Measurements from ENCODE around the gene RSPRY1.
"Not testable (repeated sequence)": the region's sequence is repeated elsewhere in the genome, so short reads cannot be mapped to it uniquely, and the experiment has no call there.

The RSPRY1 gene

GRCh38 chr16:57275946-57276345 is 89.8 kb downstream of the RSPRY1 start:
- DNase-seq, result not testable (repeated sequence)

- DNase-seq, result no peak
Measured at GRCh38 chr16:57276596-57276995, 90.5 kb downstream of the RSPRY1 start.

- peak; percentile 60 for DNase-seq
Measured at GRCh38 chr16:57277586-57277985, 91.5 kb downstream of the RSPRY1 start.

GRCh38 chr16:57278494-57278893 is 92.4 kb downstream of the RSPRY1 start:
- no peak for DNase-seq

DNA sequence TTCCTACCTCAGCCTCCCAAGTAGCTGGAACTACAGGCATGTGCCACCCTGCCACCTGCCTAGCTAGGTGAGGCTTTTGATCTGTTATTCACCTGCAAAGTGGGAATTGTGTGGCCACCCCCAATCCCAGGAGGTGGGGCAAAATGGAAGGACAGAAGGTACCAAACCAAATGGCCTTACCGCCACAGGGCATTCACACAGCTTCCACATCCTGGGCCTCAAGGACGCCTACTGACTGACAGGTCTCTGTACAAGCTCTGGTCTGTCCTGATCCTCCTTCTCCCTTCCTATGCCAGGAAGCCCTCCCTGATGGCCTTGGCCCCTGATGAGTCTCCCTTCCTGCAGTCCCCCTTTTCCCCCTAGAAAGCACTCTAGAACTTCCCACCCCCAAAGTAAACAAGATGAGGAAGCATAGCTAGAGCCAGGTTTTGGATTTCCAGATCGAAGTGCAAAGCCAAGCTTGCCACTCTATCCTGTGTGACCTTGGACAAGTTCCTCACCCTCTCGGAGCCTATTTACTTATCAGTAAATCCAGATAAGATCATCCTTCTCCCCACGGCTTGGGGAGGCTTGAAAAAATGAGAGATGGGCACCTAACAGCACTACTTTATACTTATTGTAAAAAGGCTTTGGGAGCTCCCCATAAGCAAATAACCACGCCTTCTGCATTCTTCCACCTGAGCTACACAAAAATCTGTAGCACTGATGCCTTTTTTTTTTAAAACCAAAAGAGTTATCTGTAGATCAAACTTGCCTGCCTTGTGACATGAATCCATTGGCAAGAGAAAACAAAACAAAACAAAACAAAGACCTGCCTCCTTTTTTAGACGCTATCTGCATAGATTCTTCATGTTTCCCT is 93.9 kb downstream of the RSPRY1 start:
- no peak for DNase-seq

GRCh38 chr16:57281791-57282190 is 95.7 kb downstream of the RSPRY1 start:
- no peak for DNase-seq

- DNase-seq, result no peak
Measured at GRCh38 chr16:57282510-57283213, 96.5 kb downstream of the RSPRY1 start.

- no peak for DNase-seq
Measured at GRCh38 chr16:57283214-57283958, 97.3 kb downstream of the RSPRY1 start.

DNA sequence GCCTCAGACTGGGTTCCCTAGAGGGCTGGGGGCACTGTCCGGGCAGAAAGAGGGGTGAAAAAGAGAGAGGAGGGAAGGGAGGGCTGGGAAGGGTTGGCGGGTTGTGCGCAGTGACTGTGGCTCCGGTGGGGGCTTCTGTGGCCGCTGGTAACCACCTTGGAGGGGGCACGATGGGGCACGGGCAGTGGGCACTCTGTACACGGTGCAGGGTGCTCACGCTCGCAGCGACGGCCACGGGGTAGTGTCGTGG is 97.8 kb downstream of the RSPRY1 start:
- DNase-seq, result no peak

DNA sequence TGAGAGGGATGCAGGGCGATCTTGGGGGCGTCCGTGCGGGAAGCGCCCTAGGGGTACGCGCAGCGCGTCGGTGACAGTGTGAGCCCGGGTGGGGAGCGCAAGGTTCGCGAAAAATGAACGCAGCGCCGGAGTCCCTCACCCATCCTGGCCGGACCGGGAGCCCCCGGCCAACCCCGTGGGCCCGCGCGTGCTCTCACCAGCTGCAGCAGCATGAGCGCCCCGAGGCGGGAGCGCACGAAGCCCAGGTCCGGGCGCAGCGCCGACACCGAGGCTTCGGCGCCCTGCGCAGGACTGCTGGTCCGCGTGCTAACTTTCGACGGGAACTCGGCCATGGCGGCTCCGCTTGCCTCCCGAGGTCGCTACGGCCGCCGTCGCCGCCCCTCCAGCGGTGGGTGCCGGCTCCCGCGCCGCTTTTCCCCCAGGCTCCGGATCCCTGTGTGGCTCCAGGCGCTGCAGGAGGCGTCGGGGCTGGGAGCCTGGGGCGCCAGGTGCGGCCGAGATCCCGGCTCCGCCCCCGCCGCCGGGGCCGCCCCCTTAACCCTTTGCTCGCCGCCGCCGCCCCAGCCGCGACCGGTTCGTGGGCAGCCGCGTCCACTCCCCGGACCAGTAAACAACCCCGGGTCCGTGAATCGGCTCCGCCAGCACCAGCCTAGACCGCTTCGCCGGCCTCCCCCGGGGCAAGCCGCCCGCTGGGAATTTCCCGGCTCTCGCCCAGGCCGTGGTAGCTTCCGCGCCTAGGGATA is 98.3 kb downstream of the RSPRY1 start, which contains the start of gene PLLP:
TSS of gene PLLP (minus strand) at position 464 of the 743 bp plus-strand sequence. CDS start at position 332, 132 bp downstream.
- peak; percentile 21 for DNase-seq

GRCh38 chr16:57284952-57285363 is 98.8 kb downstream of the RSPRY1 start:
- no peak for DNase-seq

DNA sequence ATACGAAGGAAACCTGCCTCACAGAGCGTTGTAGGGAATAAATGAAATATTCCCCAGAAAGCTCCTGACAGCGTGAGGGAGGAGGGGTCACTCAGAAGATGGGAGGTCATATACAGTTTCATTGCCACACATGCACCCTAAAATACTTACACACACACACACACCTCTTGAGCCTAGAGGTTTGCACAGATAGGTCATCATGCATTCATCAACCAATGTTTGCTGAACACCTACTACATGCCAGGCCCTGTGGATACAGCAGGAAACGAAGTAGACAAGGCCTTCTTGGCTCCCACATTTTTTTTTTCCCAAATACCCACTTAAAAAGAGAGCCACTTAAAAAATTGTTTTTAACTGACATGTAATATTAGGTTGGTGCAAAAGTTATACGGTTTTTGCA is 99.2 kb downstream of the RSPRY1 start:
- DNase-seq, result no peak

- DNase-seq, result no peak
Measured at GRCh38 chr16:57289391-57290257, 103.5 kb downstream of the RSPRY1 start.
